Fibroblast of villous mesenchyme (primary cell): Measurements from ENCODE around the gene ROBO4. TPM values are rescaled to one million over a fixed set of nuclear protein-coding genes. Genes with fewer than 3 reads are reported as not detected.

Experiments
- DNase-seq: peaks from one replicate; pipeline ENCODE4 v3.0.0-alpha.2; 2010; ENCODE audit warnings: low read depth
- H3K4me3 ChIP-seq: 2 replicates; pipeline ENCODE4 v1.5.1; 2011; ENCODE audit warnings: low read depth, mild to moderate bottlenecking, low read length
- total RNA-seq: library from RNA; depleted of rRNA; stranded (reverse); fragments of >200 nt; gene quantifications from 2 replicates; pipeline ENCODE4 v1.2.3, GENCODE V29; 2012
- TF ChIP-seq, protein P1 (sequence below): IDR thresholded peaks from 2 replicates; pipeline ENCODE4 v1.5.1; 2012; ENCODE audit warnings: low read depth, mild to moderate bottlenecking, low read length; ENCODE audit not compliant: insufficient read depth

ROBO4 gene
- total RNA-seq, 1 donor, result 0.86 TPM

DNA sequence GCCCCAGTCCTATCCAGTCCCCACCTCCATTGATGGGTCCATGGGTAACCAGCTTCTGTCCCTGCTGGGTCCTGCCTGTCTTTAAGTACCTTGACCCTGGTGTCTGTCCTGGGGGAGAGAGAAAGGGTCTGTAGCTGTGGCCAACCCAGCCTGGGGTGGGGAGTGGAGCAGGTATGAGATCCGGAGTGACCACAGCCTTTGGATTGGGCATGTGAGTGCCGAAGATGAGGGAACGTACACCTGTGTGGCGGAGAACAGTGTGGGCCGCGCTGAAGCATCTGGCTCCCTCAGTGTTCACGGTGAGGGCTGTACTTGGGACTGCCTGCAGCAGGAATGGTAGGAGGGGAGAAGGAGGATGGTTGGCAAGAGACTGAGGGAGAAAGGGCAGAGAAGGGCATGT, 27.2 kb downstream of the ROBO4 start:
- H3K4me3 ChIP-seq, result no peak overlapping the region
- DNase-seq, result no peak
- TF ChIP-seq, protein P1, sequence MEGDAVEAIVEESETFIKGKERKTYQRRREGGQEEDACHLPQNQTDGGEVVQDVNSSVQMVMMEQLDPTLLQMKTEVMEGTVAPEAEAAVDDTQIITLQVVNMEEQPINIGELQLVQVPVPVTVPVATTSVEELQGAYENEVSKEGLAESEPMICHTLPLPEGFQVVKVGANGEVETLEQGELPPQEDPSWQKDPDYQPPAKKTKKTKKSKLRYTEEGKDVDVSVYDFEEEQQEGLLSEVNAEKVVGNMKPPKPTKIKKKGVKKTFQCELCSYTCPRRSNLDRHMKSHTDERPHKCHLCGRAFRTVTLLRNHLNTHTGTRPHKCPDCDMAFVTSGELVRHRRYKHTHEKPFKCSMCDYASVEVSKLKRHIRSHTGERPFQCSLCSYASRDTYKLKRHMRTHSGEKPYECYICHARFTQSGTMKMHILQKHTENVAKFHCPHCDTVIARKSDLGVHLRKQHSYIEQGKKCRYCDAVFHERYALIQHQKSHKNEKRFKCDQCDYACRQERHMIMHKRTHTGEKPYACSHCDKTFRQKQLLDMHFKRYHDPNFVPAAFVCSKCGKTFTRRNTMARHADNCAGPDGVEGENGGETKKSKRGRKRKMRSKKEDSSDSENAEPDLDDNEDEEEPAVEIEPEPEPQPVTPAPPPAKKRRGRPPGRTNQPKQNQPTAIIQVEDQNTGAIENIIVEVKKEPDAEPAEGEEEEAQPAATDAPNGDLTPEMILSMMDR, result no peak

- no peak for DNase-seq
- H3K4me3 ChIP-seq, result no peak overlapping the region
- TF ChIP-seq, protein P1, result no peak
These were observed 27.7 kb downstream of the ROBO4 start for GRCh38 chr11:124869856-124870387.

- no peak overlapping the region for H3K4me3 ChIP-seq
- DNase-seq, result no peak
- TF ChIP-seq, protein P1, result no peak
These were observed 28.3 kb downstream of the ROBO4 start for GRCh38 chr11:124869331-124869730.

DNA sequence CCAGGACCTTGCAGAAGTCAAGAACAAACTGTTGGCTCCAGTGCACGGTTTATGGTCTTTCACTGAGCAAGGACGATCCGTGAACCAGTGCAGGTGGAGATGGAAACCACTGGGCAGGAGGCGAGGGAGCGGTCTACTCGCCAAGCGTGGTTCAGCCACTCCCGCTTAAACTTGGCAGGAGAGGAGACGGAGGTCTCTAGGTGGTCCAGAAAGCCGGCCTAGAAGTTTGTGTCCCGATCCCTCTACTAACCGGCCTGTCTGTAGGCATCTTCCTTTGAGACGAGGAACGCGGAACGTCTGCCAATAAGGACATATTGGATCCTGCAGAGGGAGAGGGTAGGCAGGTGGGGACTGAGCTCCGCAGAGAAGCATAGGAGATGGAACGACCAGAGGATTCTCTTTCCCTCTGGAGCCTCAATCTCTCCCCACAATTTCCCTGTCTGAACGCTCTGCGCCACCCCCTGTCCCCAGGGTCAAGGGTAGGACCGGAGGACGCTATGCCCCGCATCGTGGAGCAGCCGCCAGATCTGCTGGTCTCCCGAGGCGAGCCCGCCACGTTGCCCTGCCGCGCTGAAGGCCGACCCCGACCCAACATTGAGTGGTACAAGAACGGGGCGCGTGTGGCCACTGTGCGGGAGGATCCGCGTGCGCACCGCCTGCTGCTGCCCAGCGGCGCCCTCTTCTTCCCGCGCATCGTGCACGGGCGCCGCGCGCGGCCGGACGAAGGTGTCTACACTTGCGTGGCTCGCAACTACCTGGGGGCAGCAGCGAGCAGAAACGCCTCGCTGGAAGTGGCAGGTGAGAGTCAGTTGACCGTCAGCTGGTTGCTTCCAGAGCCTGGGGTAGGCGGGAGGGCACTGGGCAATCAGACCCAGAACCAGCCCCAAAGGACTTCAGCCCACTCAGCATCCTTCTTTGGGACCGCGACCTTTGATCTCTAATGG, 29.1 kb downstream of the ROBO4 start:
- DNase-seq, result no peak
- TF ChIP-seq, protein P1, result no peak
- H3K4me3 ChIP-seq, result no peak overlapping the region

GRCh38 chr11:124867700-124868099, 30.0 kb downstream of the ROBO4 start:
- TF ChIP-seq, protein P1, result peak; percentile 47
- DNase-seq, result peak; percentile 26
- no peak overlapping the region for H3K4me3 ChIP-seq

DNA sequence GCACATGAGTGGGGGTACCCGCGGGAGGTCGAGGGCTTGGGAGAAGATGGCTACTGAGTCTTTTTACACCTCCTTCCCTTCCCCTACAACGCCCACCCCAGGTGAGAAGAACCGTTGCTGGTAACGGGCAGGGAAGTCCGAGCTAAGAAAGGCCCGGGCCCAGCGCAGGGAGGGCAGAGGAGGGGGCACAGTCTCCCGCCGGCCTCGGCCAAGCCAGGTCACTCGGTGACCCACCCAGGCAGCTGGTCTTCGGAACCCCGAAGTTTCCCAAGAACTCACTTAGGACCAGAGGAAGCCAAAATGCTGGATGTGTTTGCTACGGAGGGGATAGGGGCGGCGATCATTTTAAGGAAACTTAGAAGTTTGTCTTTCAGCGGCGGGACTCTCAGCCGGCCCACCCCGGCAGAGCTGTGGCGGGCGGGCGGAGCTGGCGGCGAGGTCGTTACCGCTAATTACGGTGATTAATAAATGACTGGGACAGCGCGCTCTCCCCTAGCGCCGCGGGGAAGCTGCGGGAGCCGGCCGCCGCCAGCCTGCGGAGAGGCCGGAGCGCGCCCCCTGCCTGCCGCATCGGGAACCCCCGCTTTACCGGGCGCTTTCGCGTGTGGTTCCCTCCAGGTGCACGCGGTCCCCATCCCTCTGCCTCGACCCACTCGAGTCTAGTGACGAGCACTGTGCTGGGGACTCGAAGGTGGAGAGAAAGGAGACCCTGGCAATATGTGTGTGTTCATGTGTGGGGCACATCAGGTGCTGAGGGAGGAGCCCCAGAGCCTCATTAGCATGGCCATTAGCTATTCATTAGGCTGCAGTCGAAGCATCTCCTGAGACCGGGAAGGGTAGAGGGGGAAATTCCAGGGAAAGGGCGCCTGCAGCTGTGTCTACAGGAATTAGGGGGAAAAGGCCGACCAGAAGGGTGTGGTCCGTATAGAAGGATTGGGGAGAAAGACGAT, 31.5 kb downstream of the ROBO4 start:
- TF ChIP-seq, protein P1, result peak; percentile 87
- DNase-seq, result peak; percentile 37
- H3K4me3 ChIP-seq, result peak overlapping the region; percentile 27
